ENCODE results near the gene PHLDA3.

GRCh38 chr1:201480231-201481003 is 11.4 kb upstream of the PHLDA3 start:
- TF ChIP-seq CTCF (IDR thresholded peaks at IDR 0.05) (peak in 1 of 6 experiments; percentile 6), POLR2A (IDR thresholded peaks at IDR 0.05) (peak in 2 of 4 donors; percentile 26 to 59)
